NOMO-1 treated with dmso at 0.1 percent for 144 hours (cell line): ENCODE results near the gene STX1A.

Source experiments
- DNase-seq: peaks from one replicate; lab custom pipeline; 2025; ENCODE audit not compliant: unreplicated experiment; lab: John Stamatoyannopoulos, UW

Gene STX1A

DNA sequence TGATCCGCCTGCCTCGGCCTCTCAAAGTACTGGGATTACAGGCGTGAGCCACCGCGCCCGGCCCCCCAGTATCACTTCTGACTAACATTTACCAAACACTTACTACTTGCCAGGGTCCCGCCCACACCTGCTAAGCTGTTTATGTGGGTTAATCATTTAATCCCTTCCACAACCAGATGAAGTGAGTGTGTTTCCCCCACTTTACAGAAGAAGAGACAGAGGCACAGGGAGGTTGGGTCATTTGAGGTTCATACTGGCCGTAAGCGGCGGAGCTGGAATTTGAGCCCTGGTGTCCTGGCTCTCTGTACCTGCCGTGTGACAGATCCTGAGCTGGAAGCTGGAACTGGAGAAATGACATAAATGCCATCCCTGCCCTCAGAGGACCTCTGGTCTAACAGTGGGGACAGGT, 66.9 kb downstream of the STX1A start:
- DNase-seq = no peak

DNA sequence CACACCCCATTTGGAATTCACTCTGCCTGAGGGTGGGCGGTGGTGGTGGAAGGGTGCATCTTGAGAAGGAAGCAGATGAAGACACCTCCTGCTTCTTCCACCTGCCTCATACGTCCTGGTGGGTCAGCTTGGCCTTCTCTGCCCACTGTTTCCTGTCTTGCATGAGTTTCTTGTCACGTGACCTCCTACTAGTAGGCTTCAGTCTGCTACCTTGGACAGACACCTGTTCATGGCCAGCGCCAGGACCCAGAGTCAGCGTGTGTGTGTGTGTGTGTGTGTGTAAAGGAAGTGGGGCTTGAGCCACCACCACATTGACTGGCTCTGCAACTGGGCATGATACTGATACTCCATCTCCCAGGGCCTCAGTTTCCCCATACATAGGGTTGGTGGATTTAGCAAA, 68.9 kb downstream of the STX1A start:
- no peak for DNase-seq

DNA sequence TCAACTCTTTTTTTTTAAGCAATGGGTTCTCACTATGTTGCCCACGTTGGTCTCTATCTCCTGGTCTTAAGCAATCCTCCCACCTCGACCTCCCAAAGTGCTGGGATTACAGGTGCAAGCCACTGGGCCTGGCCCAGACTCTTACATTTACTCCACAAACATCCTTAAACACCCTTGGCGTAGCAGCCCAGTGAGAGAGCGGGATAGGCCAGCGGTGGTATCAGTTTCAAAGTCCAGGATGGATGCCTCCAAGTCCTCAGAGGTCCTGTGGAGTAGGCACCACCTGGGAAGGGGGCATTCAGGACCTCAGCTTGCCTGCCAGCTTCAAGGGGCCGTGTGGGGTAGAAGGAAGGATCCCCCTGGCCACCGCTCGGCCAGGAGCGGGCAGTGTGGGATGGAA, 69.9 kb downstream of the STX1A start:
- no peak for DNase-seq
